Neural progenitor cell (in vitro differentiated cells): Measurements from ENCODE around the gene GAL3ST2. TPM values are rescaled to one million over a fixed set of nuclear protein-coding genes. Genes with fewer than 3 reads are reported as not detected.
"Not testable (repeated sequence)": the region's sequence is repeated elsewhere in the genome, so short reads cannot be mapped to it uniquely, and the experiment has no call there.

Source experiments
- DNase-seq: peaks from one replicate; pipeline ENCODE4 v3.0.0-alpha.2; 2016; ENCODE audit warnings: low spot score
- H2AFZ ChIP-seq: fragments of 200-600 bp; sonication (generic); replicated peaks from 2 replicates; pipeline ENCODE4 v1.6.1; 2016; ENCODE audit warnings: antibody characterized with exemption
- H3F3A ChIP-seq: fragments of 200-600 bp; sonication (generic); 2 replicates; pipeline ENCODE4 v1.6.1; 2016; ENCODE audit warnings: antibody characterized with exemption, low read depth
- H3K27ac ChIP-seq: fragments of 200-600 bp; sonication (generic); 2 replicates; pipeline ENCODE4 v1.5.1; 2016; ENCODE audit warnings: mild to moderate bottlenecking
- H3K27me3 ChIP-seq: fragments of 200-600 bp; sonication (generic); 2 replicates; pipeline ENCODE4 v1.6.1; 2016; ENCODE audit warnings: mild to moderate bottlenecking, moderate library complexity
- H3K36me3 ChIP-seq: fragments of 200-600 bp; sonication (generic); 2 replicates; pipeline ENCODE4 v1.5.1; 2016
- H3K4me1 ChIP-seq: fragments of 200-600 bp; sonication (generic); 2 replicates; pipeline ENCODE4 v1.6.1; 2016; ENCODE audit warnings: mixed run types
- H3K4me2 ChIP-seq: fragments of 200-600 bp; sonication (generic); 2 replicates; pipeline ENCODE4 v1.6.1; 2016
- H3K4me3 ChIP-seq: fragments of 200-600 bp; sonication (generic); 2 replicates; pipeline ENCODE4 v1.5.1; 2016
- H3K79me2 ChIP-seq: fragments of 200-600 bp; sonication (generic); 2 replicates; pipeline ENCODE4 v1.6.1; 2016; ENCODE audit warnings: low read depth
- H3K9ac ChIP-seq: fragments of 200-600 bp; sonication (generic); 2 replicates; pipeline ENCODE4 v1.6.1; 2016
- H3K9me3 ChIP-seq: fragments of 200-600 bp; sonication (generic); 2 replicates; pipeline ENCODE4 v1.5.1; 2016; ENCODE audit warnings: low read depth
- H4K20me1 ChIP-seq: fragments of 200-600 bp; sonication (generic); 2 replicates; pipeline ENCODE4 v1.6.1; 2016; ENCODE audit warnings: low read depth
- H3K27ac Mint-ChIP-seq: 3 replicates; pipeline ENCODE4 v1.8.0; 2021; ENCODE audit warnings: mixed read lengths
- H3K27me3 Mint-ChIP-seq: 2 replicates; pipeline ENCODE4 v1.8.0; 2022; ENCODE audit warnings: low read depth, mild to moderate bottlenecking, inconsistent platforms, moderate library complexity, mixed read lengths; ENCODE audit not compliant: insufficient read depth
- H3K36me3 Mint-ChIP-seq: 3 replicates; pipeline ENCODE4 v1.8.0; 2021; ENCODE audit warnings: mixed read lengths
- H3K4me1 Mint-ChIP-seq: 3 replicates; pipeline ENCODE4 v1.8.0; 2021; ENCODE audit warnings: mixed read lengths
- H3K4me3 Mint-ChIP-seq: 3 replicates; pipeline ENCODE4 v1.8.0; 2021; ENCODE audit warnings: mild to moderate bottlenecking, moderate library complexity, mixed read lengths
- H3K9me3 Mint-ChIP-seq: 3 replicates; pipeline ENCODE4 v1.8.0; 2020; ENCODE audit warnings: mixed read lengths
- CTCF ChIP-seq: fragments of 200-600 bp; sonication (generic); IDR thresholded peaks from 2 replicates; pipeline ENCODE4 v1.5.1; 2017; ENCODE audit warnings: antibody characterized with exemption, mild to moderate bottlenecking
- EZH2 ChIP-seq: fragments of 200-600 bp; sonication (generic); IDR thresholded peaks from 2 replicates; pipeline ENCODE4 v1.6.1; 2017; ENCODE audit warnings: antibody characterized with exemption, mild to moderate bottlenecking, moderate library complexity
- EZH2phosphoT487 ChIP-seq: fragments of 200-600 bp; sonication (generic); IDR thresholded peaks from 2 replicates; pipeline ENCODE4 v1.6.1; 2017; ENCODE audit warnings: antibody characterized with exemption
- total RNA-seq: library from RNA; depleted of rRNA; stranded (reverse); fragments of >200 nt; gene quantifications from 2 replicates; pipeline ENCODE4 v1.2.3, GENCODE V29; 2015; ENCODE audit warnings: low replicate concordance

GAL3ST2 gene
- total RNA-seq, 1 donor from 2014 or later = not detected

- Histone ChIP-seq H3F3A (peaks cover 18% of the 10 kb centered on the region), H3K27ac (no peak overlapping the region), H3K79me2 (no peaks in the 10 kb centered on the region), H4K20me1 (no peaks in the 10 kb centered on the region), H3K27me3 (no peaks in the 10 kb centered on the region), H3K4me2 (no peak overlapping the region), H3K4me3 (no peak overlapping the region), H3K36me3 (no peaks in the 10 kb centered on the region), H2AFZ (no peak overlapping the region), H3K9me3 (no peaks in the 10 kb centered on the region), H3K4me1 (no peaks in the 10 kb centered on the region), H3K9ac (no peak overlapping the region)
- Mint-ChIP-seq H3K27me3 (peaks cover 9% of the 10 kb centered on the region), H3K36me3 (peaks cover 10% of the 10 kb centered on the region), H3K27ac (no peak overlapping the region), H3K4me3 (no peak overlapping the region), H3K4me1 (peaks cover 3% of the 10 kb centered on the region), H3K9me3 (peaks cover 38% of the 10 kb centered on the region)
- DNase-seq = no peak
- TF ChIP-seq EZH2phosphoT487 (no peak), CTCF (no peak), EZH2 (no peak)
Measured at GRCh38 chr2:241827394-241827793, 50.8 kb downstream of the GAL3ST2 start.

- Mint-ChIP-seq H3K27me3 (peaks cover 2% of the 10 kb centered on the region), H3K4me1 (peaks cover 4% of the 10 kb centered on the region), H3K27ac (no peak overlapping the region), H3K36me3 (peaks cover 2% of the 10 kb centered on the region), H3K9me3 (peaks cover 7% of the 10 kb centered on the region), H3K4me3 (no peak overlapping the region)
- H3K36me3 ChIP-seq = no peaks in the 10 kb centered on the region
- no peak overlapping the region for H3K4me2 ChIP-seq
- H3K9ac ChIP-seq = no peak overlapping the region
- H3K27ac ChIP-seq = no peak overlapping the region
- no peaks in the 10 kb centered on the region for H3K4me1 ChIP-seq
- no peak for DNase-seq
- TF ChIP-seq EZH2phosphoT487 (no peak), CTCF (no peak), EZH2 (no peak)
- no peak overlapping the region for H3K4me3 ChIP-seq
- H4K20me1 ChIP-seq = no peaks in the 10 kb centered on the region
- H2AFZ ChIP-seq = no peak overlapping the region
- no peaks in the 10 kb centered on the region for H3F3A ChIP-seq
- H3K9me3 ChIP-seq = no peaks in the 10 kb centered on the region
- no peaks in the 10 kb centered on the region for H3K79me2 ChIP-seq
- H3K27me3 ChIP-seq = no peaks in the 10 kb centered on the region
Measured at GRCh38 chr2:241833101-241833663, 56.6 kb downstream of the GAL3ST2 start.

- H3K27me3 ChIP-seq, H3K4me3 Mint-ChIP-seq, DNase-seq, H3K4me1 Mint-ChIP-seq, H3K4me1 ChIP-seq, H3F3A ChIP-seq, H4K20me1 ChIP-seq, H3K27ac Mint-ChIP-seq, H3K27me3 Mint-ChIP-seq, H2AFZ ChIP-seq, H3K4me2 ChIP-seq, H3K9ac ChIP-seq, H3K9me3 ChIP-seq, H3K4me3 ChIP-seq, H3K36me3 Mint-ChIP-seq, H3K27ac ChIP-seq, H3K9me3 Mint-ChIP-seq, H3K79me2 ChIP-seq, H3K36me3 ChIP-seq: not testable (repeated sequence)
Measured at GRCh38 chr2:241833756-241834526, 57.3 kb downstream of the GAL3ST2 start.

GRCh38 chr2:241834527-241835210 is 58.0 kb downstream of the GAL3ST2 start:
- Mint-ChIP-seq H3K36me3 (peaks cover 2% of the 10 kb centered on the region), H3K4me3 (no peak overlapping the region), H3K27ac (no peak overlapping the region), H3K4me1 (peaks cover 4% of the 10 kb centered on the region), H3K27me3 (peaks cover 2% of the 10 kb centered on the region), H3K9me3 (peaks cover 4% of the 10 kb centered on the region)
- Histone ChIP-seq H3K9me3 (no peaks in the 10 kb centered on the region), H3K27me3 (no peaks in the 10 kb centered on the region), H2AFZ (no peak overlapping the region), H3K79me2 (no peaks in the 10 kb centered on the region), H3K4me2 (no peak overlapping the region), H3K4me1 (no peaks in the 10 kb centered on the region), H4K20me1 (no peaks in the 10 kb centered on the region), H3K4me3 (no peak overlapping the region), H3K36me3 (no peaks in the 10 kb centered on the region), H3K9ac (no peak overlapping the region), H3F3A (no peaks in the 10 kb centered on the region), H3K27ac (no peak overlapping the region)
- DNase-seq = no peak
- no peak for TF ChIP-seq CTCF
- TF ChIP-seq EZH2phosphoT487 = no peak
- TF ChIP-seq EZH2 = no peak
